GM23248 (cell line): ENCODE data around the gene UBE2G1.

Experiments
- EZH2 ChIP-seq: fragments of 200-600 bp; sonication (generic); IDR thresholded peaks from 2 replicates; pipeline ENCODE4 v1.6.1; 2018; ENCODE audit warnings: antibody characterized with exemption, mild to moderate bottlenecking; ENCODE audit not compliant: insufficient read depth, poor library complexity, severe bottlenecking
- EZH2phosphoT487 ChIP-seq: fragments of 200-600 bp; sonication (generic); IDR thresholded peaks from 2 replicates; pipeline ENCODE4 v1.6.1; 2018; ENCODE audit warnings: antibody characterized with exemption, moderate library complexity, mild to moderate bottlenecking, low read depth; ENCODE audit not compliant: insufficient read depth

DNA sequence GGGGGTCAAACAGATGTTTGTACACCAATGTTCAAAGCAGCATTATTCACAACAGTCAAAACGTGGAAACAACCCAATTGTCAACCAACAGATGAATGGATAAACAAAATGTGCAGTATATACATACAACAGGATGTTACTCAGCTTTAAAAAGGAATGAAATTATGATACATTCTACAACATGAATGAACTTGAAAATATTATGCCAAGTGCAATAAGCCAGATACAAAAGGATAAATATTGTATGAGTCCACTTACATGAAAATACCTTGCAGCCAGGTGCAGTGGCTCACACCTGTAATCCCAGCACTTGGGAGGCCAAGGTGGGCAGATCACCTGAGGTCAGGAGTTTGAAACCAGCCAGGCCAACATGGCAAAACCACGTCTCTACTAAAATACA, 39.9 kb downstream of the UBE2G1 start:
- TF ChIP-seq EZH2phosphoT487 (no peak), EZH2 (no peak)
